Measurements from ENCODE around the gene MAEA.
"Not testable (repeated sequence)": the region's sequence is repeated elsewhere in the genome, so short reads cannot be mapped to it uniquely, and the experiment has no call there.

The MAEA gene

DNA sequence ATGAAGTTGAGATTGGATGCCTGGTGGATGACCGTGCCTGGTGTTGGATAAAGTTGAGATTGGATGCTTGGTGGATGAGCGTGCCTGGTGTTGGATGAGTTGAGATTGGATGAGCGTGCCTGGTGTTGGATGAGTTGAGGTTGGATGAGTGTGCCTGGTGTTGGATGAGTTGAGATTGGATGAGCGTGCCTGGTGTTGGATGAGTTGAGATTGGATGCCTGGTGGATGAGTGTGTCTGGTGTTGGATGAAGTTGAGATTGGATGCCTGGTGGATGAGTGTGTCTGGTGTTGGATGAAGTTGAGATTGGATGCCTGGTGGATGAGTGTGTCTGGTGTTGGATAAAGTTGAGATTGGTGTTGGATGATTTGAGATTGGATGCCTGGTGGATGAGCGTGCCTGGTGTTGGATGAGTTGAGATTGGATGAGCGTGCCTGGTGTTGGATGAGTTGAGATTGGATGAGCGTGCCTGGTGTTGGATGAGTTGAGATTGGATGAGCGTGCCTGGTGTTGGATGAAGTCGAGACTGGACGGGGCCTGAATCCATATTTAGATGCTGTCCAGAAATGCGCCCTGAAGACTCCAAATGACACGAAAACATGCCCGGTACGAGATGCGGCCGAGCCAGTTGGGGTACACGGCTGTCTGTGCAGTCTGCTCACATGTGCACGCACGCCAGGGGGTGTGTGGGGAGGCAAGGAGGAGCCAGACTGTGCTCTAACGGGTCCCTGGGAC lies 34.9 kb downstream of the MAEA start:
- not testable (repeated sequence) for DNase-seq

DNA sequence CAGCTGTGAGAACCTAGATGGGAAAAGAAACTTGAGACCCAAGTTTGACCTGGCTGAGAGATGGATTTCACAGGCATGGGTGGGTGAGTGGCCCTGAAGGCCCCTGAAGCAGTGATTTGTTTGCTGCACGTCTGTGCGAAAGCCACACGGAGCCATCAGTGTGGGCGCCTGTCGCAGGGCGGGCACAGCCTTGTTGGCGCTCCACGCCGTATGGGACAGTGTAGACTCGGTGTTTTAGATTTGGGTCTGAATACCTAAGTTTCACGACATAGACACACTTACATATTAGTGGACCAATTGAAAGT lies 35.4 kb downstream of the MAEA start:
- DNase-seq: no peak

DNA sequence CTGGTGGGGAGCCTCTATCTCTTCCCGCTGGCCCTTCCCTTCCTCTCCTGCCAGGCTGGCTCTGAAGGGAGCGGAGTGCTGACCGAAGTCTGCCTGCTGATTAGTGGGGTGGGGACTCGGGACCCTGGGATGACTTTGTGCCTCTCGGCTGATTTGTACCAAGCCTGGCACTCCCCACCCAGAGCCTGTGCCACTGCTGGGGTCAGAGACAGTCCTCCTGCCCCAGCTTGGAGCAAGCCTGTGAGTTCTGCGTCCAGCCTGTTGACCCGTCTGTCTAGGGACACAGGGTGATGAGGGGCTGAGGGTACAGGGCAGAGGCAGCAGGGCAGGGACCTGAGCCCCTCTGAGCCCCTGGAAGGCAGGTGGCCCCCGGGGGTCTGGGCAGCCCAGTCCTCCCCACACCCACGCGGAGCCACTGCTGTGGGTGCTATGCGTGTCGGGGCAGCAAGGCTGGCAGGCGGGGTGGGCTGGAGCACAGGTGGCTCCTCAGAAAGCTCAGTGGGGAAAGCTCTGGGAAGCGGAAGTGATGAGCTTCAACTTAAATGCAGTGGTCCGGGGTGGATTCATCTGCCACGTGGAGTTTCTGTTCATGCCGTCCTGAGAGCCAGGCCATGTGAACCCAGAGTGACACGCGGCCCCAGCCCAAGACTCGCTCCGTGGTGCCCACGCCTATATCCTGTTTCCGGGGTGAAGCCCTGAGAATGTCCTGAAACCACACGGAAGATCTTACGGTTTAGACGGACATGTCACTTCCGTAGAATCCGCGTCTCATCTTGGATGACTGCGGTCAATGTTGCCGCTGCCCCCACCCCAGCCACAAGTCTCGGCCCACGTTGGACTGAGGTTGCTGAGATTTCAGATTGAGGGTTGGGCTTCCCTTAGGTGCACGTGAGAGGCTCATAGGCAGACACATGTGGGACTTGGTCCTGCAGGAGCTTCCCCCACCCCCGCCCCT lies 36.3 kb downstream of the MAEA start:
- DNase-seq: no peak

- DNase-seq: no peak
Observed at GRCh38 chr4:1326751-1327525, 37.2 kb downstream of the MAEA start.

DNA sequence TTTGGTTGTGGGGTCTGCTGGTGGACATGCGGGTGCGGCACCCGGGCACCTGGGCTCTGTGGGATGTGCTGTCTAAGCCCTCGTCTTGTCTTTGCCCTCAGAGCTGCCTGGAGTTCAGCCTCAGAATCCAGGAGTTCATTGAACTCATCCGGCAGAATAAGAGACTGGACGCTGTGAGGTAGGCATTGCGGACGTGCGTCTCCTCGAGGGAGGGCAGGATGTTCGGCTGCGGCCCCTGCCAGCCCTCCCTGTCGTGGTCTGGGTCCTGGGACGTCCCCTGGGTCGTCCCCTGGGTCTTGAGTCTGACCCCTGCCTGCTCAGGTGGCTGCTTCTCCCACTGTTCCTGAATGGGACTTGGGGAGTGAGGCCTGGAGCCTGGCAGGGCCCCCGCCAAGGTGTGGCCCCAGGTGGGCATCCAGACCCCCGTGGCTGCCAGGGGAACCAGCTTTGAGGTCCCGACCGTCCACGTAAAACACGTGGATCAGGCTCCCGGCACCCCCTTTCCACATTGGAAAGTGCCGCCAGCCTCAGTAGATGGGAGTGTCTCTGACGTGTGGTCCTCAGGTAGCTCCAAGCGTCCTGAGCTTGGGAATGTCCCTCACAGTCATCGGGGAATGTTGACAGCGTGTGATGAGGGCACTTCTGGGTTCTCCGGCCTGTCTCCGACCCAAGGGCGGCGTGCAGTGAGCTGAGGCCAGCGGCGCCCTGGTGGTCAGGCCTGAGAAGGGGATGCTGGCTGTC lies 38.0 kb downstream of the MAEA start:
- DNase-seq: no peak

DNA sequence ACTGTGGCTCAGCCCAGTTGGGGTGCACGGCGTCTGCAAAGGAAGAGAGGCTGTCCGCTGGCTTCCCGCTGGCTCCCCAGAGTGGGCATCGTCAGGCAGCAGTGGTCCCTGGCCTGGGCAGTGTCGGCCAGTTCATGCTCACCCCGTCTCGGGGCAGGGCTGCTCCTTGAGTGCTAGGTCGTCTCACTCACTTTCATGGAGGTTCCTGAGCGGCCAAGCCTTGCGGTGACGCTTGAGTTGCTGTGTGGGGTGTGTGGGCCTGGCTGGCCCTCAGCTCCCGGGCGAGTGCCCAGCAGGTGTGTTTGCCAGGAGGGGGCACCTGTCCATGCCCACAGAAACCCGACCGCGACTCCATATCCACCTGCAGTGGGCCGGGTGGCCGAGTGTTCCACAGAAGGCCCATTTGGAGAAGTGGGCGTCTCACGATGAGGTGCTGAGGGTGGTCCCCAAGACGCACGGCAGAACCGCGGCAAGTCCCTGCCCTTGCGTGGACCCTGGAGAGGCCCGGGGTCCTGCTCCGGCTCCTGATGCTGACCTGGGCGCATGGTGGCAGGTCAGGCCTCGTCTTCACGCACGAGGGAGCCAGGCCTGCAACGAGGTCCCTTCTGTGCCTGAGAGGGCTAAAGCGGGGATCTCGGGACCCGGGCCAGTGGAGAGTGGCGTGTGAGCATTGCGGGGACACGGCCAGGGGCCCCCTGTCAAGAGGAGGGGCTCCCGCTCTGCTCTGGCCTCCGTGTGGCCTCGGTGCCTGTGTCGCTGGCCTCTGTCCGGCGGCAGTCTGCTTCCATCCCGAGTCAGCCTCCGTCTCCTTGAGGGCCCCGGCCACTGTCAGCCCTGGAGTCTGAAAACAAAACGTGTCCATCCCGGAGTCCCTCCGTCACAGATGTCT lies 38.8 kb downstream of the MAEA start:
- DNase-seq: no peak

- DNase-seq: no peak
Observed at GRCh38 chr4:1329408-1330371, 40.0 kb downstream of the MAEA start.

GRCh38 chr4:1330761-1331590 lies 41.3 kb downstream of the MAEA start:
- no peak for DNase-seq

- no peak for DNase-seq
Observed at GRCh38 chr4:1331591-1332353, 42.1 kb downstream of the MAEA start.

DNA sequence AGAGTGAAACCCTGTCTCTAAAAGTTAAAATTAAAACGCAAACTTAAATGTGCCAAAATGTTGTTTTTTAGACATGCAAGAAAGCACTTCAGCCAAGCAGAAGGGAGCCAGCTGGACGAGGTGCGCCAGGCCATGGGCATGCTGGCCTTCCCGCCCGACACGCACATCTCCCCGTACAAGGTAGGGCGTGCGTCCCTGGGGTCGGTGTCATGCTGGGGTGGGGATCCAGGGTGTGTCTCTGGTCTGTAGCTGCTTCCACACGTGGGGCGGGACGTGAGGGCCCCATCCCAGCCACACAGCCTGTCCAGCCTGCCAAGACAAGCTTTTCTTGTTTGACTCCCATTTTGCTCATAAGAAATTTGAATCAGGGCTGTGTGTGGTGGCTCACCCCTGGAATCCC lies 43.0 kb downstream of the MAEA start:
- DNase-seq: no peak

- DNase-seq: peak; percentile 29
Observed at GRCh38 chr4:1333256-1333655, 43.6 kb downstream of the MAEA start.

- DNase-seq: peak; percentile 19
Observed at GRCh38 chr4:1333851-1334578, 44.3 kb downstream of the MAEA start.

DNA sequence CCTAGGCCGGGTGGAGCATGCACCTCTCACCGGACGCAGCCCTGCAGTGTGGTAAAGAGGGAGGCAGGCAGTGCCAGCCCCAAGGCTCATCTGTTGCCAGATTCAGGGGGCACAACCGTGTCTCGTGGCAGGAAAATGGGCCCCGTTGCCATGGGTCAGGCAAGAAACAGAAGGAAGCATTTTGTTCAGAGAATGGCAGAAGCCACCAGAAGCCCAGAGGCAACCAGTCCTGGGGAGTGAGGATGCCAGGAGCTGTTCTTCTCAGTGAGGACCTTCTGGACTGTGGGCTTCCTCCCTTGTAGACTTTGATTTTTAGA lies 44.8 kb downstream of the MAEA start:
- DNase-seq: no peak

DNA sequence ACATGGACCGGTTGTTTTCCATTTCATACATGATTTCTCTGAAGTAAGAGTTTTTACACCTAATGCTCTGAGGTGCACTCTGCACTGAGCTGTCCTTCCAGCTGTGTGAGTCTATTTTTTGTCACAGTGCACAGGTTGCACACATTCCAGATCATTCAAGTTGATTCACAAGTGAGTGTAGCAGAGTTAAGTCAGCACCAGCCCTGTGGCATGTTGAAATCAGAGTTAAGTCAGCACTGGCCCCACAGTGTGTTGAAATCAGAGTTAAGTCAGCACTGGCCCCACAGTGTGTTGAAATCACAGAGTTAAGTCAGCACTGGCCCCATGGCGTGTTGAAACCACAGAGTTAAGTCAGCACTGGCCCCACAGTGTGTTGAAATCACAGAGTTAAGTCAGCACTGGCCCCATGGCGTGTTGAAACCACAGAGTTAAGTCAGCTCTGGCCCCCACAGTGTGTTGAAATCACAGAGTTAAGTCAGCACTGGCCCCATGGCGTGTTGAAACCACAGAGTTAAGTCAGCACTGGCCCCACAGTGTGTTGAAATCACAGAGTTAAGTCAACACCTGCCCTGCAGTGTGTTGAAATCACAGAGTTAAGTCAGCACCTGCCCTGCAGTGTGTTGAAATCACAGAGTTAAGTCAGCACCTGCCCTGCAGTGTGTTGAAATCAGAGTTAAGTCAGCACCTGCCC lies 45.6 kb downstream of the MAEA start:
- peak; percentile 15 for DNase-seq

DNA sequence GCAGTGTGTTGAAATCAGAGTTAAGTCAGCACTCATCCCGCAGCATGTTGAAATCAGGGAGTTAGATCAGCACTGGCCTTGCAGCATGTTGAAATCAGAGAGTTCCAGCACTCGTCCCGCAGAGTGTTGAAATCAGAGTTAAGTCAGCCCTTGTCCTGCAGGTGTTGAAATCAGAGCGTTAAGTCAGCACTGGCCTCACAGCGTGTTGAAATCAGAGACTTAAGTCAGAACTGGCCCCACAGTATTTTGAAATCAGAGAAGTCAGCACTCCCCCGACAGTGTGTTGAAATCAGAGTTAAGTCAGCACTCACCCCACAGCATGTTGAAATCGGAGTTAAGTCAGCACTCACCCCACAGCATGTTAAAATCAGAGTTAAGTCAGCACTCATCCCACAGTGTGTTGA lies 46.4 kb downstream of the MAEA start:
- peak; percentile 65 for DNase-seq

GRCh38 chr4:1337376-1337831 lies 47.7 kb downstream of the MAEA start:
- DNase-seq: peak; percentile 9
